GM18508 (cell line): ENCODE results near the gene NAV2.

Experiments
- ATAC-seq: cut with Tn5 transposase; IDR thresholded peaks from one replicate; pipeline ENCODE4 v1.9.1; 2021; ENCODE audit warnings: moderate number of reproducible peaks; ENCODE audit not compliant: insufficient read depth, unreplicated experiment

NAV2 gene

DNA sequence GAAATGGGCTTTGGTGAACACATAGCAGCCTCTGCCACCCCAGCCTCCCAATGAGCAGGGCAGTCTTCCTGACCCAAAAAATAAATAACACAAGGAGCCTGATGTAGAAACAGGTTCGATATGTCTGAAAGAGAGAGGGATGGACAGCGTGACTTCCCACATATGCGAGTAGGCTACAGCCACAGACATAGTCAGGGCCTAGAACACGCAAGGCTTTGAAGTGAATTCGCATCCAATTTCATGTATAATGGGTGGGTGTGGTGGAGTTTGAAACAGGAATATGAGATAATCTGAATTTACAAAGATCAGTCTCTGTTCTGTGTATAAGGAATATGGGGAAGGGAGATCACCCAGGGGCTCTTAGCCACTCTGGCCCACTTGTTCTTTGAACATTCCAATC lies 373.3 kb downstream of the NAV2 start:
- no peak for ATAC-seq

DNA sequence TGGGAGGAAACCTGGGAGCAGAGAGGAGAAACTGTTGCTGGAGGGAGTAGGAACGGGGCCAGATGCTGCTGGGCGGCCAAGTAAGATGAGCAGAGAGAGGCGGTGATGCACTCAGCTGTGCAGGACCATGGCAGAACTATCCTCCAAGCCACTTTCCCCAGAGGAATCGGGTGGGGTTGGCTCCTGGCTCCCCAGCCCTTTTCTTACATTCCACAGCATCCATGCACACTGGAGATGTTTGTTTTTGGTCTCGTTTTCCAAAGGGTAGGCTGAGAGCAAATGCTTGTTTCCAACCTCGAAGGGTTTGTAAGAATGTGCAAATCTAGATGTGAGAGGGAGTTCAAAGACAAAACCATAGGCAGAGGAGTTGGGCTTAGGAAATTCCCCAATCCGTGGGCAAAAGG lies 374.5 kb downstream of the NAV2 start:
- ATAC-seq, result no peak

DNA sequence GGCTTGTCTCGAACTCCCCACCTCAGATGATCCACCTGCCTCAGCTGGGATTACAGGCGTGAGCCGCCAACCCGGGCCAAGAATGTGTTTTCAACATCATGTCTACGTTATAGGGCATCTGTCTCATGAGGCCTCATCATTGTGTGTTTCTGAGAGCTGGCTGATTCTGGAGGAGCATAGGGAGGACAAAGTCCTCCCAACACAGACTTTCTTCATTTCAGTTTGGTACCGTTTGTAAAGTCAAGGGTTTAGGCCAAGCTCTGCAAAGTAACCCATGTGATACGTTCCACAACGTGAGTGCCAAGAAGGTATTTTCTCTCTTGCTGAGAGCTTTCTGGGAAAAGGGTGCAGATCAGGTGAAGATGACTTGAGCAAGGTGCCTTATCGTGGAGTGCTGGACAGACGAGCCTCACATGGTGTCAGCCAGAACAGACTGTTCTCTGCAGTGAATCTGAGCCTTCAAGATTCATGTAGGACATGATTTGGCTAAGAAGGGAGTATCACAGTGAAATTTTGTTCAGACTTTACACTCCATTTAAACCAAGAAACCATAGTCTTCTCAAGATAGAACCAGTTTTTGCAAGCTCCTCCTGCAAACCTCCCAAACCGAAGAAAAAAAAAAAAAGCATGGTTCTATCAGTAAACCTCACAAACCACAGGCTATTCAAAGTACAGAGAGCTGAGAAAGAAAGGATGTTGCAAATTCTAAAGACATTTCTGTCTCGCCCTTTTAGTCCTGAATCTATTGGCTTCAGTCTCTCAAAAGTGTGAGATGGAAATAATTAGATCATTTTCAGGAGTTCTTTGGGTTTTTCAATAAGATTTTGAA lies 376.0 kb downstream of the NAV2 start:
- no peak for ATAC-seq

DNA sequence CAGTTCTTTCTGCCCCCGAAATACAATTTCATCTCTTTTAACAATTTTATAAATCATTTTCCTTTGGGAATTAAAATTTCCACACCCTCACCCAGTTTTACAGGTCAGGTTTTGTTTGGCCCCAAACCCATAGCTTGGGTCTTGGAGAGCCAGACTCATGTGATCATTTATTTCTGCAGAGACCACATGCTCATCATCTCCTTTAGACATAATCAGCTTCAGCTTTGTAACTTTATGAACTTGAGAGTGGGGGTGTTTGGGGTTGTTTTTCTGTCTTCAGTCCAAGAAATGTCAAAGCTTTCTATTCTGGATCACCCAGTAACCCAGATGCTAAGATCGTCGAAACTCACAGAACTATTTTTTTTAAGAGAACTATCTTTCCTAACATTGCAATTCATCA lies 376.7 kb downstream of the NAV2 start:
- no peak for ATAC-seq

DNA sequence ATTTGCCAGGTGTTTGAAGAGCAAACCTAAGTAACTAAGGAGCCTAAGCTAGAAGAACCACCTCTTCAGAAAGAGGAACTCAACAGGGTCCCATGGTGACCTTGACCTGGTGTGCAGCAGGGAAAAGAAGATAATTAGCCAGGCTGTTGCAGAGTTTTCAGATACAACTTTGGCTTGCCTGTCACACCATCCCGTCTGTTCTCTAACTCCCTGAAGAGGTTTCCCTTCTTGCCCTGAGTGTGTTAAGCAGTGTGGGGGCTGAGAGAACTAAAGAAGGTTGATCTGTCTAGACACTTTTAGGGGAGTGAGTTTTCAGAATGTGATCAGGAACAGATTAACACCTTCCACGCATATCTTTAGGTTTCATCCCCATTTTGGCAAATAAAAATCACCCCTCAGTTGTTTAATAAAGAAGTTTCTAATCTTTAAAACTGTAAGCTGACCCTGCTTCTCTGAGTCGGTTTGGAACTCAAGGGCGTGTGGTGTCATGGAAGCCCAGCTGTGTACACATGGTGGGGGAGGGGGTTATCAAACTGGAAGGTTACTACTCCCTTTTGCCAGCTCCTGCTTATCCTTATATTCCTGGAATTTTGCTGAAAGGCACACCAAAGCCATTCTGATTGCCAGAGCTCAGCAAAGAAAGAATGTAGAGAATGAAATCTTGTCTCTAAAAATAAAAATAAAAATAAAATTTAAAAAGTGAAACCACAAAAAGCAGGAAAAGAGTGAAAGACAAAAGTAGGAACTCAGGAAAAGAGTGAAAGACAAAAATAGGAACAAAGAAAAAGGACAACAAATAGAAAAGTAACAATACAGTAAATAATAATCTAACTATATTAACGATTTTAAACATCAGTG lies 377.4 kb downstream of the NAV2 start:
- ATAC-seq, result no peak

DNA sequence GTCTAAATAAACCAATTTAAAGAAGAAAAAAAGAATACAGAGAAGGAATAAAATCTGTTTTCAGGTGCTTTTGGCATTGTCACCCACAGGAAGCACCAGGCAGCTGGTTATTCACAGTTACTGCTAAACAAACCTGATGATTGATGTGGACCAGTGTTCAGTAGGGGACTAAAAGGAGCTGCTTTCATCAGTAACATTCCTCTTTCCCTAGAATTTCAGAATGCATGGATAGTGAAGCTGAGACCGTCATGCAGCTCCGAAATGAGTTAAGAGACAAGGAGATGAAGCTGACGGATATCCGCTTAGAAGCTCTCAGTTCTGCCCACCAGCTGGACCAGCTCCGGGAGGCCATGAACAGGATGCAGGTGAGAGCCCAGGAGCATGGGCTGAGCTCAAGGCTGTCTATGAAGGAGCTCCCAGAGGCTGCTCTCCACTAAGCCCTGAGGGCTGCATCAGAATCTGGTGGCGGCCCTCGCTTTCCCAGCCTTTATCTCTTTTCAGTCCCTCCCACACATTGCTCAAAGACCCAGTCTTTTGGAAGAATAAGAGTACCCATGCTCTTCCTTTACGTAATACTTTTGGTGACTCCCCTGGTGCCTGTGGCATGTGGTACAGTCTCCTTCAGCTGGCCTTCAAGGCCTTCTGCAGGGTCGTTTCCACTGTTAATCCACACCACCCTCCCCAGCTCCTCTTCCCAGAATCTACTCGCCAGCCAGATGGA lies 378.2 kb downstream of the NAV2 start:
- ATAC-seq, result no peak

DNA sequence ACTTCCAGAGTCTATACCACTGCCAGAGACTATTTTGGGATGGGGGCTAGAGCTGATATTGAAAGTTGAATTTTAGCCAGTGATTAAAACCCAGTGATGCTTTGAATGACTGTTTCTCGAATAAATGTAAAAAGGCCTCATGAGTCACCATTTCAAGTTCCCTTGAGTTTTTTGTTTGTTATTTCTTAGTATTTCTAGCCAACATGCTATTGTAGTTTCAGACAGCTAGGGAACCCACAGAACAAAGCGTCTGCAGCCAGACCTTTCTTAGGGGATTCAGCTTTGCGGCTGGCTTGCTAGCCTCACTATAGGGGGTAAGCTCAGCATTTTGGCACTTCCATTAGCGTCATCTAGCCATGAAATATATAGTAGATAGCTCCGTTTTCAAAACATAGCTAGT lies 381.1 kb downstream of the NAV2 start:
- no peak for ATAC-seq

DNA sequence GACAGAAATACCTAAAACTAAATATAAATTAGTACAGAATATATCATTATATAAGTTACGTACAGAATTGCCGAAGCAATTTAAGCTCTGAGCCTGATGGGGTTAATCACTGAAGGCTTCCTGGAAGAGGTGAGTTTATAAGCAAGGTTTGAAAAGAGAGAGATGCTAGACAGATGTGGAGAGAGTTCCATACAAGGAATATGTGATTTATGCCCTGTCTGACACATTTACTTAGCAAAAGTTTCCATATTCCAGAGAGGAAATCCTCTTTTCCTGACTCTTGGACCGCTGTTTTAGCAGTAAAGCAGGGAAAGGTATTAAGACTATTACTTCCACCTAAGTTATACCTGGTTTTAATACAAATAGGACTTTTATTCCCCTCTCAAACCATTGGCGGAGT lies 382.6 kb downstream of the NAV2 start:
- no peak for ATAC-seq

DNA sequence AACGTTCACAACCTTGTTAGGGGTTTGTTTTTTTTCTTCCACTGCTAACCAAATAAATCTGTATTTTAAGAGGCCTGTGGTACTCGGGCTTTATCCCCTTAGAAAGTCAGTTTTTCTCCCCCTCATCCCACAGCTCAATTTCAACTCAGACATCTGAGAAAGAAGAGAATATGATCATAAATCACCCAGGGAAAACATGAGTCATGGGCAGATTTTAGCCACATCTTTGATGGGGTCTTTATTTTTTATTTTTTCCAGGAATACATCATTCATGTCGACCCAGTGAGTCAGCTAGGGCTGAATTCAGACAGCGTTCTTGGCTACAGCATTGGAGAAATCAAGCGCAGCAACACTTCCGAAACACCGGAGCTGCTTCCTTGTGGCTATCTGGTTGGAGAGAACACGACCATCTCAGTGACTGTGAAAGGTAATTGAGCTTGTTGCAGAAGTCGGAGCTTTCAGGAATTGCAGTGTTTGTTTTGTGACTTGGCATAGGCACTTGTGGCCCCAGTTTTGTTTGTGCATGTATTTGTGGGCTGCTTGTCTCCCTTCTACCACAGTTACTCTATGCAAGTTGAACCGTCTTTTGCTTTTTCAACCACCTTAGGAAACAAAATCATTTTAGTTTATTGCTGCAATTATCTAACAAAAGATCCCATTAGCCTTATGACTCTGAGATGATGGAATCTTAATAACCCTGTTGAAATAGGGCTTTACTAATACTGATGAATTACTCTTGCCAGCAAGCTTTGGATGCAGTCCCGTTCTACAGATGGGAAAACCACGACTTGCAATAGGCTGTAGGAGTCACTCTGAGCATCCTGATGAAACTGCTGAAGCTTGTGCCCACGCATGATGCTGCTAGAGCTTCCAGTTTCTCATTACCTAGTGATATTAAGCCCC lies 384.9 kb downstream of the NAV2 start:
- ATAC-seq, result no peak

DNA sequence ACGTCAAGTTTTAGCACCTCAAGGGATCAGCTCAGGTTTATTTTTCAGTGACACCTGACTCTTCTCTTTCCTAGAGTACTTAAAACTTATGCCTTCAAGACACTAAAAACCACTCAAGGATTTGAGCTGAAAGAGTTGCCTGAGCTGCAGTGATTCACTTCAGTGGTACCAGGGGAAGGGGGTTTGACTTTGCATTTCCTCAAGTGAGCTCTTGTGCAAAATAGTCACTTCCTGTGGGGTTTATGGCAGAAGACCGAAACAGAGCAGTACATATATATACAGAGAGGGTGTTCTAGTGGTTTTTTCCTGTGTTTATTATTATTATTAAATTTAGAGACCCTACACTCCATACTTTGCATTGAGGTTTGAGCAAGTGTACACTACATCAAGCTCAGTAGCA lies 386.9 kb downstream of the NAV2 start:
- ATAC-seq, result no peak

DNA sequence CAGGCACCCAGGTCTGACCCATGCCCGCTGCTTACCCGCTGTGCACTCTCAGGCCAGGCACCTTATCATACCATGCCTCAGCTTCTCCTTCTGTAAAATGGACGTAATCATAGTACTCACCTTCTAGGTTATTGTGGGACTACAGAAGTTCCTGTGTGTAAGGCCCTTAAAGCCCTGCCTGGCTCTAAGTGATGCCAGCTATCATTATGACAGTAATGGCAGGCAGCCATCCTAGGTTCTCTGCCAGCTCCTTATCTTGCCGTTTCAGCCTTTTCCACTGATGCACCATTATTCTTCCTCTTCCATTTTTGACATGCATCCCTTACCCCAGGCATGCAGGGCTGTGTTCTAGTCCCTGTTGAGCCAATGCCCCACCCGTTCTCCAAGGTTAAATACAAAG lies 389.8 kb downstream of the NAV2 start:
- ATAC-seq, result no peak

DNA sequence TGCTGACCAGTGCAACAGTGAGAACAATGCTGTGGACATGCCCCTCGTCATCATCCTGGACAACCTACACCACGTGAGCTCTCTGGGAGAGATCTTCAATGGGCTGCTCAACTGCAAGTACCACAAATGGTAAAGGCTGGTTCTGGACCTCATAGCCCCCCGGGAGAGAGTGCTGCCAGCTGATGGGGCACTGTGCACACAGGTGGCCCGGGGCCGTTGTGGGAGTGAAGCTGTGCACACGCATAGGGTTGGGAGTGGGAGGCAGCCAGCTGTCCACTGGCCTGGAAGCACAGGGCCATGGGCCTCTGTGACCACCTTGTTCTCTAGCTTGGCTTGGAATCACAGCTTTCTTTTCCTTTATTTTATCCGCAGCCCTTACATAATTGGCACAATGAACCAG lies 390.6 kb downstream of the NAV2 start:
- ATAC-seq, result no peak

DNA sequence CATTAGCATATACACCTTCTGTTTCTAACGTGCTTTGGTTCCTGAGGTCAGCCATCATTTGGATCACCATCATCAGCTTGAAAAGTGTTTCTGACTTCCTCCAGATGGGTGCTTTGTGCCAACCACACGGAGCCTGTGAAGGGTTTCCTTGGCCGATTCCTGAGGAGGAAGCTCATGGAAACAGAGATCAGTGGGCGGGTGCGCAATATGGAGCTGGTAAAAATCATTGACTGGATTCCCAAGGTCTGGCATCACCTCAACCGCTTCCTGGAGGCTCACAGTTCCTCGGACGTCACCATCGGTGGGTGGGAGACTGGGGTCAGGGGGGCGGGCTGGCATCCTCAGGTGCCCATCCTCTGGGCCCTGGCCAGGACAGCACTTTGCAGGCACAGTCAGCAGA lies 392.8 kb downstream of the NAV2 start:
- no peak for ATAC-seq

DNA sequence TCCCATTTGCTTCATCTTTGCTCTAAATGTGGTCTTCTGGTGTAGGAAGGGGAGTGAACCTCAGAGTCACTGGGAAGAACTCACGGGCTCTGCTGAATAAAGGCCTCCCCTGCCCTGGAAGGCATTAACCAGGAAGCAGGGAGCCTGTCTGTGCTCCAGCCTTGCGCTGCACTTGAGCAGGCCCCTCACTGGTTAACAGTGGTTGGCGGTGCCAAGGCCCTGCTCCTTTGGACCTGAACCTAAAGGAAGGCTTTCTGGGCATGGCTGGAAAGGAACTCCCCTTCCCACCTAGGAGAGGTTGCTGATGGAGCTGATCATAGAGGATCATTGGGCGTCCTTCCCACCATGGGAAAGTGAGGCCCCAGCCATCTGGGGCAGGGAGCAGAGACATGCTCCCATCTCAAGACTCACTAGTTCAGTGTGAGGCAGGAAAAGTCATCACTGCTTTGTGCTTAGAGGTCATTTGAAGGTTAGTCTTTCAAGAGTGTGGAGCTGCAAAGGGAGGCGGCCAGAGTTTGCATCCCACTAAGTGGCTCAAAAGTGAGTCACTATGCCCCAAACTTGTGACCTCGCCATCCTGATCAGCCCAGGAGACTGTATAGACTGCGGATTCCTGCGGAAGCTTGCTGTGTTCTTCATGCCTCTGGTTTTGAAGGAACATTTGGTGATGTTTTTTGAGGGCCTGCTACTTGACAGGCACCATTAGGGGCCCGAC lies 397.3 kb downstream of the NAV2 start:
- no peak for ATAC-seq

DNA sequence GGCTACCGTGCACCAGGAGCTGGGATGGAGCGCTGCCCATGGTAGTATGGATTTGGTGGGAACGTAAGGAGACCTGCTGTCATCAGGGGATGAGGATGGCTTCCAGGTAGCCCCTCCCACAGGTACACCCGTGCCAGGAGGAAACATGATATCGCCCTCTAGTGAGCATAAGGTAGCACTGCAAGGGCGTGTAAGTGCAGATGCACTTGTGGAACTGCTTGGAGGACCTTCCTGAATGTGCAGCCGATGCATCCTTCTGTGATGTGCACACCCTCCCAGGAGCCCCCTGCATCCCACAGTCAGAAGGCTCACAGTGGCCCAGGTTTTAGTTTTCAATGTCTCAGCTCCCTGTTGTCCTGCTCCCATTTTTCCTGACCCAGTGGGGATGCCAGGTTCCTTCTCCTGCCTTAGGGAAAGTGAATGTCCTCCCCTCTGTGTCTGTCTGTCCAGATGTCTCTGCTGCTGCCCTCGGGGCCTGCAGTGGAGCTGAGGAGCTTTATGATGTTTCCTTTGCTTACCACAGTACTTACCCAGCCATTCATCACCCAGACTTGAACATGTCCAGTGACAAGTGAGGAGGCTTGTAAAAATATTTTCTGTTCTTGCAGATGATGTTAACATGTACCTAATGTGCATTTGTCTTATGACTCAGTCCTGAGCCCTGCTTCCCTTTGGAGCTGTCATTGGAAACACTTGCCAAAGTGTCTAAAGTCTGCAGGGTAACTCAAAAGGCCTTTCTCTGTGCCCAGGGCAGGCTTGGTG lies 398.5 kb downstream of the NAV2 start:
- no peak for ATAC-seq

DNA sequence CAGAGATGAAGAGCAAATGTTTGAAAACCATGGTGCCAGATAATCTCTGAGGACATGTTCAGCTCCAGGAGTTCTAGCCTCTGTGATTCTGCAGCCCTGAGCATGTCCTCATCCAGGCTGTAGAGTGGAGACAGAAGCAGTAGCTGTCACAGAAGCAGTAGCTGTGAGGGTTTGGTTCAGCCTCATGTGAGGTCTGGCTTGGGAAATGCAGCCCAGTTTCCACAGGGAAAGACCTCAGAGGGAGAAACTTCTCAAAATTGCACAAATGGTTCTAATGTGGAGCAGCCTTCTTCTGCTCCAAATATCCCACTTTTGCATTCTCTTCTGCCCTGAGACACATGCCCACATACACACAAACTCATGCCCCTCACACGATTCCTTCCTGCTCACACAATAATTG lies 399.2 kb downstream of the NAV2 start:
- no peak for ATAC-seq

DNA sequence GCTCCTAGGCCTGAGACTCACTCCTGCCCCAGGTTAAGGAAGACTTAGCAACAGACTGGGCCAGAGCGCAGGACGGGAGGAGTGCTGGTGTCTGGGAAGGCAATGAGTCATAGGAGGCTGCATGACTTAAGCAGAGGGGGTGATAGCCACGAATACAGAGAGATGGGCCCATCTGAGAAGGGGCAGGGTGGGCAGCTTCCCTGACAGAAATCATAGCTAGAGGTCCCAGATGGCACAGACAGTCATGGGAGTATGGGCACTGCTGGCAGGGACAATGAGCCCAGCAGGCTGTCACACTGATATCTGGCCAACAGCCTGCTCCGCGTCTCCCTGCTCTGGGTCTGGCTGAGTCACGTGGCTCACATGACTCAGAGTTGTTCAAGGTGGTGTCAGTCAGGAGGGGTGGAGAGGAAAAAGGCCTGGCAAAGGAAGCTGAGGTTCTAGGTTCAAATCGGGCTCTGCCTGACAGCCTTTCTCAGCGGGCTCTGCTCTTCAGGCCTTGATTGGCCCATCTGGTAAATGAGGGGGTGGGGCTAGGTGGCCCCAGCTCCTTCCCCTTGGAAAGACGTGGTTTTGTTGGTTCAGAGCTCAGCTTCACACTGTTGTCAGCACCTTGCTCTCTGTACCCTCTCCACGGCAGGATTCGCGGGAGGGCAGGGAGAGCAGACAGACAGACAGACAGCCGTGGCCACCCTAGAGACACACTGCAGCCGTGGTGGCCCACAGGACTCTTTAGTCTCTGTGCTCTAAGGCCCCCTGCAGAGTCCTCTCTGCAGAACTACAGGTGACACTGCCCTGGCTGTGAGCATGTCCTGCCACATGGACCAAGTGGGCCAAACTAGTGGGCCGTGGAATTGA lies 399.9 kb downstream of the NAV2 start:
- no peak for ATAC-seq

DNA sequence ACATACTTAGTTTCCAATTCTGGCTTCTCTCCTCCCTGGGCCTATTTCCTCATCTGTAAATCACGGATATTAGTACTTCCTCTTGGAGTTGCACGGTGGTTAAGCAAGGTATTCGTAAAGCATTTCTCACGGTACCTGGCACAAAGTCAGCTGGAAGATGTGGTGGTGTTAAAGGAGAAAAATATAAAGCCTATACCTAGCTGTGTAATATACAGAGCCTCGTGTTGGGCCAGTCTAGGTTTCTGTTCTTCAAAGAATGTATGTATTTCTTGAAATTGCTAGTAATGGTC lies 400.5 kb downstream of the NAV2 start:
- no peak for ATAC-seq
